ENCODE measurements around the gene MT4.
A peak's percentile ranks its signal among the peaks of the same experiment; 100 is the strongest.

MT4 gene

GRCh38 chr16:56605475-56605874 is 40.6 kb downstream of the MT4 start:
- DNase-seq (ENCODE audit: extremely low spot score) = no peak
- CTCF ChIA-PET = interaction anchor here (0.9 to 4.3 kb wide), 4 partner anchors 29 to 359 kb away, joined by 3 to 35 read pairs (median 4); no protein-coding TSS in a partner anchor
- POLR2A ChIA-PET = no interaction called here
- TF ChIP-seq CTCF (IDR thresholded peaks at IDR 0.05; ENCODE audit: control extremely low read depth, extremely low read depth, low read depth, missing control alignments) = no peak

- no peak for TF ChIP-seq CTCF (IDR thresholded peaks at IDR 0.05; ENCODE audit: control extremely low read depth, extremely low read depth, low read depth, missing control alignments)
- no peak for DNase-seq (ENCODE audit: extremely low spot score)
- CTCF ChIA-PET = interaction anchor here (1.3 to 4.3 kb wide), 2 partner anchors 97 to 358 kb away, joined by 3 to 35 read pairs; no protein-coding TSS in a partner anchor
- POLR2A ChIA-PET = no interaction called here
These were observed 41.2 kb downstream of the MT4 start for GRCh38 chr16:56606071-56606475.

GRCh38 chr16:56606476-56607108 is 41.7 kb downstream of the MT4 start:
- CTCF ChIA-PET = interaction anchor here (1.0 to 4.3 kb wide), 4 partner anchors 30 to 358 kb away, joined by 3 to 35 read pairs (median 3); no protein-coding TSS in a partner anchor
- no peak for DNase-seq (ENCODE audit: extremely low spot score)
- POLR2A ChIA-PET = no interaction called here
- no peak for TF ChIP-seq CTCF (IDR thresholded peaks at IDR 0.05; ENCODE audit: control extremely low read depth, extremely low read depth, low read depth, missing control alignments)

GRCh38 chr16:56607109-56607618 is 42.3 kb downstream of the MT4 start:
- ChIA-PET CTCF (interaction anchor here (1.0 to 1.1 kb wide), 2 partner anchors 30 to 95 kb away, joined by 3 read pairs; no protein-coding TSS in a partner anchor), POLR2A (no interaction called here)
- TF ChIP-seq CTCF (IDR thresholded peaks at IDR 0.05; ENCODE audit: control extremely low read depth, extremely low read depth, low read depth, missing control alignments) = no peak
- DNase-seq (ENCODE audit: extremely low spot score) = no peak

- DNase-seq (ENCODE audit: extremely low spot score) = no peak
- ChIA-PET POLR2A (interaction anchor here (1.4 kb wide), 1 partner anchor 75 kb away, joined by 5 read pairs; no protein-coding TSS in a partner anchor), CTCF (interaction anchor here (1.0 to 1.1 kb wide), 2 partner anchors 31 to 94 kb away, joined by 3 read pairs; no protein-coding TSS in a partner anchor)
- no peak for TF ChIP-seq CTCF (IDR thresholded peaks at IDR 0.05; ENCODE audit: control extremely low read depth, extremely low read depth, low read depth, missing control alignments)
These were observed 42.8 kb downstream of the MT4 start for GRCh38 chr16:56607675-56608042.

- CTCF ChIA-PET = interaction anchor here (0.7 to 2.5 kb wide), 4 partner anchors 12 to 94 kb away, joined by 3 to 7 read pairs (median 4); no protein-coding TSS in a partner anchor
- POLR2A ChIA-PET = interaction anchor here (1.4 kb wide), 1 partner anchor 75 kb away, joined by 5 read pairs; no protein-coding TSS in a partner anchor
- peak; percentile 94 for DNase-seq (ENCODE audit: extremely low spot score)
- no peak for TF ChIP-seq CTCF (IDR thresholded peaks at IDR 0.05; ENCODE audit: control extremely low read depth, extremely low read depth, low read depth, missing control alignments)
These were observed 43.4 kb downstream of the MT4 start, which contains the start of gene MT2A for GRCh38 chr16:56608043-56608875. Gene MT2A (plus strand): TSS chr16:56608584. CDS start chr16:56608656, 72 bp downstream.
